GM12873 (cell line): Measurements from ENCODE around the gene C1QTNF12.

Experiments
- CTCF ChIP-seq: IDR thresholded peaks from 2 replicates; pipeline ENCODE4 v1.5.1; 2012; ENCODE audit warnings: low read depth, mild to moderate bottlenecking, moderate library complexity, low read length, control low read depth; ENCODE audit not compliant: insufficient read depth; ENCODE audit errors: missing control alignments

The C1QTNF12 gene

GRCh38 chr1:1285102-1285571 lies 38.6 kb upstream of the C1QTNF12 start:
- no peak for TF ChIP-seq CTCF

DNA sequence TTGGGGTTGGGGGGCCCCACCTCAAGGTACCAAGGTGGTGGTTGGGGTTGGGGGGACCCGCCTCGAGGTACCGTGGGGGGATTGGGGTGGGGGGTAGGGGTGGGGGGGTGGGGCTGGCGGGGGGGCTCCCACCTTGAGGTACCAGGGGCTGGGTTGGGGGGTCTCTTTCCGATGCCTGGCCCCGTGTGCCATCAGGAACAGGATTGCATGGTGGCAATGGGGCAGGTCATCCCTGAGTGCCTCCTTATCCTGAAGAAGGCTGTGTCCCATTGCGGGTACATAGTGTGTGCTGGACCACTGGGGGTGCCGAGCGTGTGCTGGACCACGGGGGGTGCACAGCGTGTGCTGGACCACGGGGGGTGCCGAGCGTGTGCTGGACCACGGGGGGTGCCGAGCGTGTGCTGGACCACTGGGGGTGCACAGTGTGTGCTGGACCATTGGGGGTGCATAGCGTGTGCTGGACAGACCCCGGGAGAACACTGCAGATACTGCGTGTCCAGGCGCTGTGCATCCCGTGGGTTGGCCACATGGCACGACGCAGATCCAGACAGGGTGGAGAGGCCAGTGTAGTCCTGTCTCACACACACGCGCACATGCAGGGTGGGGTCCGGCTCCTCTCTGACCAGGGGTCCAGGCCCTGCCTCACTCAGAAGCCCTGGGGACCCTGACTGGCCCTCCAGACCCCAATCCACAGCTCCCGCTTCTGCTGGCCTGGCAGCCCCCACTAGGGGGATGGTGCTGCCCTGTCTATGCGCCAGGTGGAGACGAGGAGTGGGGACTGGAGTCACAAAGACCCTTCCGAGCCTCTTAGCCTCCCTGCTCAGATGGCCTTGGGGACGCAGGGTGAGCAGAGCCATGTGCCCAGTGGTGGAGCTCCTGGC lies 37.9 kb upstream of the C1QTNF12 start:
- no peak for TF ChIP-seq CTCF

DNA sequence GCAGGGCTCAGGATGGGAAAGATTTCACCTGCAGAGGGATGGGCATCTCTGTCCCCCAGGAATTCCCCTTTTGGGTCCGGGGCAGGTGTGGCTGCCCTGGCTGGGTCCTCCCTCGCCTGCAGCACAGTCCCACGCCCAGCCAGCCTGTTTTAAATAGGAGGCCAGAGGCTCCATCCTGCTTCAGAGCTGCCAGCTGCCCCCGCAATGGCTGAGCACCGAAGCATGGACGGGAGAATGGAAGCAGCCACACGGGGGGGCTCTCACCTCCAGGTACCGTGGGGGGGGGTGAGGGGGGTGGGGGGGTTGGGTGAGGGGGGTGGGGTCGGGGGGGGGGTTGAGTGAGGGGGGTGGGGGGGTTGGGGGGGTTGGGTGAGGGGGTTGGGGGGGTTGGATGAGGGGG lies 37.3 kb upstream of the C1QTNF12 start:
- TF ChIP-seq CTCF: peak; percentile 3

- TF ChIP-seq CTCF: no peak
These were observed 36.5 kb upstream of the C1QTNF12 start for GRCh38 chr1:1282998-1283397.

DNA sequence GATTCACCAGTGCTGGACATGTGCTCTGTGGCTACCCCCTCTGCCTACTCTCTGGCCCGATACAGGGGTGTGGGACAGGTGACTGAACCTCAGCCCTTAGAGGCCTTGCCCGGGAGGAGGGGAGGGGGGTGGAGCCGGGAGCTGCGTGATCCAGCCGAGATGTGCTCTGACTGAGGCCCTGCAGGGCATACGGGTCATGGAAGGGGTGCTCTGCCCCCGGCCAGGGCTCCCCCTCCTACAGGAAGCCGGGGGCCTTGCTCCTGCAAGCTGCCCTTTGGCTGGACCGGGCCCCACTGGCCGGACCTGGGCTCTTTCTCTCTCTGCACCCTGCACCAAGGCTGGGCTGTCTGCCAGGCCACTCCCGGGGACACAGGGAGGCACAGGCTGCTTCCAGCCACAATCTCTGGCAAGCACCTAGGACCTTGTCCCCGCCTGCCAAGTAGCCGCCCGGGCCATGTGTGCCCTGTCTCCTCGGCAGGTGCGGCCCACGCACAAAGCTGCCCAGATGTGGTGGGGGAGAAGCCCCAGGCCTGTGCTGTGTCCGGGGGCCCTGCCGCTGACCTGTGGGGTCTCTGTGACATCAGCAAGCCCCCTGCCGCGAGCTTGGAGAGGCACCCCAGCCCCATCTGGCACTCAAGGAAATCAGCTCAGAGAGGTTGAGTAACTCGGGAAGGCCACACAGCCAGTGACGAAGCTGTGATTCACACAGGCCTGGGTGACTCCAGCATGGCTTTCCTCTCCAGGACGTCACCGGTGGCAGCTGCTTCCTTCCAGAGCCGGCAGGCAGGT lies 35.2 kb upstream of the C1QTNF12 start:
- no peak for TF ChIP-seq CTCF

- no peak for TF ChIP-seq CTCF
These were observed 34.4 kb upstream of the C1QTNF12 start for GRCh38 chr1:1280782-1281481.

DNA sequence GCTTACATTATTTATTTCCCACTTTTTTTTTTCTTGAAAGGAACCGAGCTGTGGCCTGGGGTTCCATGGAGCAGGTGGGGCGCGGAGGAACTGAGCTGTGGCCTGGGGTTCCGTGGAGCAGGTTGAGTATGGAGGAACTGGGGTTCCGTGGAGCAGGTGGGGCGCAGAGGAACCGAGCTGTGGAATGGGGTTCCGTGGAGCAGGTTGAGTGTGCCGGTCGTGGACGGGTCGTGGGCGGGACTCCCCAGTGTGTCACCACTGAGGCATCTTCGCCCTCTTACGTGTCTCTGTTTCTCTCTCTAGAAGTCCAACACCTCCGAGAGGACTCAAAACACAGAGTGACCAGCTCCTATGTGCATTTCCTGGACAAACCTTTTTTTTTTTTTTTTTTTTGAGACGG lies 32.5 kb upstream of the C1QTNF12 start:
- no peak for TF ChIP-seq CTCF
